HG02973 (cell line): ENCODE results near the gene PTGER3.

Source experiments
- ATAC-seq: cut with Tn5 transposase; IDR thresholded peaks from one replicate; pipeline ENCODE4 v1.9.1; 2021; ENCODE audit warnings: moderate library complexity; ENCODE audit not compliant: unreplicated experiment

The PTGER3 gene

DNA sequence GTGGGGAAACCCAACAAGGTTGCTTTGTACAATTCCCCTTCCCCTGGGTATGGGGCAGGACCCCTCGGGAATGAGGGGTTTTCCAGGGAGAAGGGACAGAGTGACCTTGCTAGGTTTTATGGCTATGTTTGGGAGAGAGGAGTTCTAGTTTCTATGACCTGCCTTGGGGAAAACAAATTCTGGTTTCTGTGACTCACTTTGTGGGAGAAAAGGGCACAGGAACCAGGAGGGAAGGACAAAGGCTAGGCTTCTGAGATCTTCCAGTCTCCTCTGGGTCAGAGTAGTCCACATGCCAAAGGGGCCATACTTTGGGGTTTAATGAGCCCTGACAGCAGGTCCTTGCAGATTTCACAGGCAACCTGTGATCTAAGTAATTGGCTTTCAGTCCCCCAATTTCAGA lies 5.5 kb upstream of the PTGER3 start:
- no peak for ATAC-seq

DNA sequence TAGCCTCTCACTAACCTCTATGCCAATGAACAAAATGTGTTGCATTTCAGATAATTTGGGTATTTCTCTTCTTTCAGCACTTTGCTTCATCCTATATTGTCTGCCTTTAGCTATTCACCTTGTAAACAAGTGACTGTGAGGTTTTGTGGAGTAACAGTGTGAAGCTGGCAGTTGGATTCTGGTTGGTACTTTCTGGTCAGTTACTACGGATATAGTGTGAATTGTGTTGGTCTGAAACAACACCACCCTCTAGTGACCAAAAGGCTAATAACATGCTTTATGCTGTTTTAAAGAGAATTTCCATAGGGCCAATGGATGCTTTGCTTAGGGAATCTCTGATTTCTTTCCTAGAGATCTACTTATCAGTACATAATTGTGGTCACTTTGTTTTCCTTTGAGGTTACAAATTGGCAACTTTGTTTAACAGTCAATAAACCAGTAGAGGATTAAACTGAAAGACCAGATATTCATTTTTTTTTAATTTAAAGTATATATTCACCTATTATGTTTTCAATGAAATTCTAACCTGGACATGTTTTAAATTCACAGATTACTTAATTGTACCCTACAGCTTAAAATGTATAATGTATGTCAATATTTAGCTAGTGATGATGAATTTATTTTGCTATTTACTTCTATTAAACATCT lies 2.5 kb upstream of the PTGER3 start:
- ATAC-seq, result peak; percentile 77

DNA sequence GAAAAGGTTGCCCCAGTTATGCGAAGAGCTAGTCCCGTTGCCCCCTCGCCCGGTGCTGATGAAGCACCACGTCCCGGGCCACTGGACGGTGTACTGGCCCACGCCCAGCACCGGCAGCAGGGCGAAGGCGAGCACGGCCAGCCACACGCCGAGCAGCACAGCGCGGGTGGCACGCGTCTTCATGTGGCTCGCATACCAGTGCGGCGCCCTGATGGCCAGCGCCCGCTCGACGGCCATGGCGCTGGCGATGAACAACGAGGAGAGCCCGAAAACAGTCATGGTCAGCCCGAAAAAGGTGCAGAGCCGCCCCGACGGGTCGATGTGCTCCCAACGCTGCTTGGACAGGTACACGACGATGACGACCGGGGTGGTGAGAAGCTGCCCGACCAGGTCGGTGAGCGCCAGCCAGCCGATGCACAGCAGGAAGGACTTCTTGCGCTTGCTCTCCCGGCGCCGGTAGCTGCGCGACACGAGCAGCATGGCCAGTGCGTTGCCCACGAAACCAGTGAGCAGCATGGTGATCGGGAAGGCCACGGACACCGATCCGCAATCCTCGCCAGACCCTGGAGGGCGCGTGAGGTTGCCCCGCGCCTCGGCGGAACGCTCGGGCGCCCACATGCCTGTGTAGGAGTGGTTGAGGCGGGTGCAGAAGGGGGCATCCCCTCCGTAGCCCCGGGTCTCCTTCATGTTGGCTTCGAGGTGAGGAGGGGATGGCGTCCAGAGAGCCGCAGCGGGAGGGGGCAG lies 553 bp downstream of the PTGER3 start:
- no peak for ATAC-seq

DNA sequence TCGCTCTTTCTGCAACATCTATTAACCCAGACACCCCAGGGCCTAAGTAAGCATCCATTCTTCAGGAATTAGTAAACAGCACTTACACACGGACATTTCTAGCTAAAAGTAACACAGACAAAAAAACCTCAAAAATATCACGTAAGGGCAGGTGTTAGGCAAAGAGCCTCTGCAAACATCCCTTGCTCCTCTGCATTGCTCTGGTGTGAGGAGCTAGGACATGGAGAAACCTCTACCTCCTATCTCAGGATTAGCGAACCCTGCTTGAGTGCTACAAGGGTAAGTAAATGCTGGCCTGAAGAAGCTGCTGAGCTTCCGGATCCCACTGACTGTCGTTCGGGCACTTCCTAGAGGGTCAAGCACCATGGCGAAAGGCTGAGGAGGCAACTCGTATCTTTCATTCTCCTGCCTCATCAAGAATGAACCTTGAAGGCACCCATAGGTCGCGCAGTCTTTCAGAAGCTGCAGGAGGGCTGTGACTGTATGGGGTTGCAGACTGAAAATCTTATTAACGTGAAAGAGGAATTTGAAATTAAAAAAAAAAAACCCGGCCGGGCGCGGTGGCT lies 2.1 kb downstream of the PTGER3 start:
- ATAC-seq, result no peak

DNA sequence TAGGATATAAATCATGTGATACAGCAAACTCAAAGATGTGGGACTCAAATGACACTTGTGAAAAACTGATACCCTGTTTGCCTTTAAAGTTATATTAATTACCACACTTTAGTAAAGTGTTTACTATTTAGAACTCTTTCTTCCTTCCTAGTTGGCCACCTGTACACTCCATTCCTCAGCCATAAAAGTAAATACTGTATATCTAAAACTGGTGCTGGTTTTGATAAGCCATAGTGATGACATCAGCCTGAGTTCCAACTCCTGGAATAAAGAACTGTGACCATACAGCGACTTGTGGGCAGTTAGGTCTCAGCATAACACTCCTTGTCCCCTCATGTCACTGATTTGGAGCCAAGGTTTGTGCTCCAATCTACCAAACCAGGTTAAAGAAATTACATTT lies 2.8 kb downstream of the PTGER3 start:
- ATAC-seq, result no peak

DNA sequence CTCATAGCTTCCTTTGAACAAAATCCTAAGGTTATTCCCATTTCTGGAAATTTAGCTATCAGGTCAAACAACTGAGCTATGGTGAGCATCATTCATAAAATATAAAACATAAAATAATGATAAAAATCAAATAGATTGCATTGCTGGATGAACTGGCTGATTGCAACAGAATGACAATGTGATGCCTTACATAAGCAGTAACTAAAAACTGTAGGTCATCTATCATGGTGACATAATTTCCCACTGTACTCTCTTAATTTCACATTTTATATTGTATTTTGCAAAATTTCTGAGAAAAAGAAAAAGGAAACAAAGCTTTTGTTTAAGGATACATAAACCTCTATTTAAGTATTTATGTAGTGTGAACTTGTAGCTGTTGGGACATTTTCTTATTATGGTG lies 4.6 kb downstream of the PTGER3 start:
- no peak for ATAC-seq

DNA sequence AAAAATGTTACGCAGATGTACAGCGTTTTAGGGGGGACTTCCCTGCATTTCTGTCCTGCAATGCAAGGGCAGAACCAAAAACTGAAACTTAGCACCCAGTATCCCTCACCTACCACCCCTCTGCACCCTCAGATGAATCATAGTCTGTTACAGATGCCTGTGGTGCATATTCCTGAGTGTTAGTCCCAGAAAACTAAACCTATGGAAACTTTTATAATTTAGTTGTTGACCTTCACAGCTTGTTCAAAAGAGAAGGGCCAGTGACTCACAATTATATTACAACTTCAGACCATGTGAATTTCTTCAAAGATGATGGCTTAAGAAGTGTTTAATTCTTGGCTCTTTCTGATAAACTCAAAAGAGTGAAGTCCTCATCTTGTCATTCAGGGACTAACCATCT lies 5.8 kb downstream of the PTGER3 start:
- ATAC-seq, result no peak

DNA sequence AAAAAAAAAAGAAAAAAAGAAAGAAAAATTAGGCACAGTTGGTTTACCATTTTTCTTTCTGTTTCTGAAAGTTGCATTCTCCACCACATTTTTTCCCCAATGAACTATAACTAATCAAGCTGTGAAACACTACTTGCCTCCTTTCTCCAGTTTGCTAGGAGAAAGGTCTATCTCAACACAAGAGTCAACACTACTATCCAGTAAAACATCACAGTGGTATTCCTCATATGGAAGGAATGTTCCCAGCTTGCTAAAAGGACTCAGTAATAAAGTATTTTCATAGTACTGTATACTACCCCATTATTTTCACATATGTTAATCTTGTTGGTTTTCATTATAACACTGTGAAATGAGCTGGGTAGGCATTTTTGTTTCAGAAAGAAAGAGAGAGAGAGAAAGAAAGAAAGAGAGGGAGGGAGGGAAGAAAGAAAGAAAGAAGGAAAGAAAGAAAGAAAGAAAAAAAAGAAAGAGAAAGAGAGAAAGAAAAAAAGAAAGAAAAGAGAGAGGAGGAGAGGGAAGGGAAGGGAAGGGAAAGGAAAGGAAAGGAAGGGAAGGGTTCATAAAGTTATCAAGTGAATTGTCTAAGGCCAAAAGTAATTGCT lies 7.9 kb downstream of the PTGER3 start:
- ATAC-seq, result no peak

DNA sequence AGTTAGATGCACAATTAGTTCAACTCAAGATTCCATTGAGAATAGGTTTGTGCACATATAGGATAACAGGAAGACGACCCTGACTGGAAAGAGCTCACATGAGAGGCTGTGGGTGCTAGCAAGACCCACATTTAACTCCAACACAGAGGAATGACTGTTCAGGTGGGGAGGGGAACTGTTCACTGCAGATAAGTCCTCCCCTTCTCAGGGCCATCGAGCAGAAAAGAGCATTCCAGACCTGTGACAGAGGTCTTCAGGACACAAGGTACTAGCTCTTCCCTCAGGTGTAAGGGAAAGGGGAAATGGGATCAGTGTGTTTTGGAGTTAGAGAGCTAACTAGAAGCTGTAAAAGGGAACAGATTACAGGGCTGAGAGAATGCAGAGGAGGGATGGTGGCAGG lies 8.7 kb downstream of the PTGER3 start:
- no peak for ATAC-seq

DNA sequence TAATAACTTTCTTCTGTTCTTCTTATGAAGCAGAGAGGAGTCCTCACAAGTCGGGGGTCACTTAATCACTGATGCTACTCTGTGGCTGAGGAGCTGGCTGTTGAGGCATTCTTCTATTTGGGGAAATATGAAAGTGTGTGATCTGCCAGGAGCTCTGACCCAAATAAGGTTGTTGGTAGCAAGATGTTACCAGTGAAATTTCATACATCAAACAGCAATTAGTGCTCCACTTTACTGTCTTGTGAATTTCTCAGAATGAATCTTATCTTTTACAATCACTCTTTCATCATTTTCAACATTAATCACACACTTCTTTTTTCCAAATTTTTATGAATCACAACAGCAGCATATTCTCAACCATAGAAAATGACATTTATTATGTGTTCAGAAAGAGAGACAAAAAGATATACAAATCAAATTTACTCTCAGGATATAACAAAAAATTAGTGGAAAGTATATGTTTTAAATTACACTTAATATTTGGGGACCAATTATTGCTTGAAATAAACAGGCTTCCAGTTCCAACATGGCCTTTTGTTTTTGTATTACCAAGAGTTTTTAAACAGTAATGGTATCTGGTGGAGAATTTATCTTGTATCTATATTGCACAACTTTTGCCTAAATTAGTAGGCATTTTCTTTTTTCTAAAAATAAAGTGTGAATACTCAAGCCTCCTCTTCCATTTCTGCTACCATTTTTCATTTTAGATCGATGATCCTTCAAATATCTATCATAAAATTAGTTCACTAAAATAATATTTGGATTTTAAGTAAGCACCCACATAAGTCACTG lies 9.6 kb downstream of the PTGER3 start:
- no peak for ATAC-seq

DNA sequence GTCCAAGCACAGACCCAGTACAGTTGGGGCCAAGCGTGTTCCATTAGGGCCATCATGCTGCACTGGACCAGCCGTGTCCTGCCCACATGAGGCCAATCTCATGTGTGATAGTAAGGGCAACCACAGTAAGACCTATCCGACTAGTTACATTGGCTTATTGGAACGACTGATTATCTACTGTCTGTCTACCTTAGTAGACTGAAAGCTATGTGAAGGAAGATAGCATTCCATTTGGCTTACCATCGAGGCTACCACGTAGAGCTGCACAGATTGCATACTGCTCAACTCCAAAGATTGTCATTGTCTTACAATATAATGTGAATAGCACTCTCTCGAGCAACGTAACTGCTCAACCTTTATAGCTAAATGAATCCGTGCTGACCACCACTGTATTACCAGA lies 10.6 kb downstream of the PTGER3 start:
- ATAC-seq, result no peak

DNA sequence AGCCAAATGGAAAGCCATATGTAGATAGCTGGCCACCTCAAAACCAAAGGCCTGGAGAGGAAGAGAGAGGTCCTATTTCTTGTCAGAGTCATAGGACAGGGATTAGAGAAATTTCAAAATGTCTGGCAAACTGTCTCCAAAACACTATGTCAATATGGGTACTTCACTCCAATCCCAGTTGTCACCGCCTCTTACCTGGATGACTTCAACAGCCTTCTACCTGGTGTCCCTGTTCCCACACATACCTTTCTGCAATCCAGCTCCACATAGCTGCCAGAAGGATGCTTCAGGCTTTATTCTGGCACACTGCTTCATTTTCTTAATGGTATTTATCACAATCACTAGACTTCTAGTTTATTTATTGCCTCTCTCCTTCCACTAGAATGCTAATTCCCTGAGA lies 14.5 kb downstream of the PTGER3 start:
- ATAC-seq, result no peak

DNA sequence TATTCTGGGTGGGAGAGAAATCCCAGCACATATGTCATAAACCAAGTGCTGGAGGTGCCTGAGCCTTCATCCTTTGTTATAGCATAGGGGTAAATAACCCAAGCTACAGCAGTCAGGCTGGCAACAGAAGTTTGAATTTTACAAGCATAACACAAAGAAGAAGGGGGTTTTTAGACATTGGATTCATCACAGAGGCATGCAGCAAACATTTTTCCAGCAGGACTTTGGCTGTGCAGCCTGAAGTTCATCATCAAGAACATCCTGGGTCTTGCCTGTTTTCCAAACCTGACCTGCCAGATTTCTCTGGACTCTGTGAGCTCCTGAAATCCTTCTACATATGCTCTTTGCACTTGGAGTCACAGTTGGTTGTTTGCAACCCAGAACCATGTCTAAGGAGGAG lies 16.2 kb downstream of the PTGER3 start:
- no peak for ATAC-seq

DNA sequence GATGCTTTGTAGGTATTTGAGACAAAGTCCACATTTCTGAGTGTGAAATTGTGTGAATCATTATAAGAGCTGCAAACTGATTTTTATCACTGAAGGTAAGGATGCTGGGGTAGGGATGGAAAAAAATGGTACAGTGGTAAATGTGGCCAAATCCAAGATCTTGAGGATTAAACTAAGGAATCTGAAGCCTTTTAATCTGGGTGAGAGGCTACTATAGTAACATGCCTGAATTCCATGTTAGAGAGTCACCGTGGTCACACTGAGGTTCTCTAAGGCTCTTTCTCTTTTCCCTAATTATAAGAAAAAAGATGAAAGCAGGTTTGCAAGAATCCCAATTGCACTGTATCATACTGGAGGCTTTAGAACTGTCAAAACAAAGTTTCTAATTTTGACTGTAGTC lies 17.6 kb downstream of the PTGER3 start:
- ATAC-seq, result no peak

DNA sequence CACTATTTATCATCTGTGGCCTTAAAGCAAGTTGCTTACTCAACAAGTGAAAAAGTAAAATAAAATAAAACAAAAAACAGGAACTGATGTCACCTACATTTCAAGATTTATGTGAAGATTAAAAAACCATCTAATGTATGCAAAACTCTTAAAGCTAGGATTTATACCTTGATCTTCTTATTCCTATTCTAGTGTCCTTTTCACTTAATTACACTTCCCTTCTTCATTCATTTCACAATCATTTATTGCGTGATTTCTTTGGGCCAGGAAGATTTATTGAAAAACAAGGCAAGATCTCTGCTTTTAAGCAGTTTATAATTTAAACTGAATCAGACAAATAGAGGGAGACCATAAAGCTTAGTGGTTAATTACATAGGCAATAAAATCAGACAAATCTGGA lies 18.6 kb downstream of the PTGER3 start:
- no peak for ATAC-seq

DNA sequence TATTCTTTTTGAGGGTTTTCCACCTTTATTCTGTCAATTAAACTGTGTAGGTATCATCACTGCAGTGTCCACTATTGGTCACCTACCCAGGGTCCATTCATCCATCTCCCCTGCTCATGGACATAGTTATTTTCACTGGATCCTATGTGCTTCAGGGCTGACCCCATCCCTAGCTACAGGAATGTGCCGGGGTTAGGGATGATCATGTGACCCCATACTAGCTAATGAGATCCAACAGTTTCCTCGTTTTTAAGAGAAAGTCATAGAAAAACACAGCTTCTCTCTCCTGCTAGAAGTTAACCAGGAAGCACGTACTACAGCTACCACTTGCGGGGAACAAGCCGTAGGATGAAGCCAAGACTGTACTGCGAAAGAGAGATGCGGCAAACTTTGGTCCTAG lies 19.6 kb downstream of the PTGER3 start:
- ATAC-seq, result no peak

DNA sequence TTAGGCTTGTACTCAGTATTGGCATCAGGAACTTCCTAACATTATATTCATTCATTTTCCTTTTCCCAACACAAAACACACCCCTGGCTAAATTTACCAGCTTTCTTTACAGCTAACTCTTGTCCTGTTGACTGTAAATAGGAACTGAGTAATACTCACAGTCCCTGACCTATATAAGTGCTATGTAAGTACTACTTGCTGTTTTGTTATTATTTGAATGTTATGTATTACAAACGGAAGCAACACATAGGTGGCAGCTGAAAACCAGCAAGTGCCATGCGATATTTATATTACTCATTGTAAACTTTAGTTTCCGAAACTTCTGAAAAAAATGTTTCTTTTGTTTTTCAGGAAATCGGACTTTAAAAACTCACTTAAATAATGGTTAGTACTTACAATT lies 21.5 kb downstream of the PTGER3 start:
- ATAC-seq, result no peak

DNA sequence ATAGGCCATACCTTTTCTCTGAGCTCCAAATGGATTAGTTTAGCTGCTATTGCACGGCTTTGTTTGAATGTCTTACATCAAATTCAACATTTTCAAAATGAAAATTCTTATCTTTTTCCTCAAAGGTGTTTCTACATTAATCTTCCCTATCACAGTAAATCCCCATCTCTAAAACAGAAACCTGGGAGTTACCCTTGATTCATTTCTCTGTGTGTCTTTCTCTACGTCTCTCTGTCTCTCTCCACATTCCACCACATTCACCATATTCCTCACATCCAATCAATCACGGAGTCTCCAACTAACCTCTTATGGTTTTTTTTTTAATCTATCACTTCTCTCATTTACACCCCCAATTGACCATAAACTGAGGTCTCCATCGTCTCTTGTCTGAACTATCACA lies 24.1 kb downstream of the PTGER3 start:
- no peak for ATAC-seq

DNA sequence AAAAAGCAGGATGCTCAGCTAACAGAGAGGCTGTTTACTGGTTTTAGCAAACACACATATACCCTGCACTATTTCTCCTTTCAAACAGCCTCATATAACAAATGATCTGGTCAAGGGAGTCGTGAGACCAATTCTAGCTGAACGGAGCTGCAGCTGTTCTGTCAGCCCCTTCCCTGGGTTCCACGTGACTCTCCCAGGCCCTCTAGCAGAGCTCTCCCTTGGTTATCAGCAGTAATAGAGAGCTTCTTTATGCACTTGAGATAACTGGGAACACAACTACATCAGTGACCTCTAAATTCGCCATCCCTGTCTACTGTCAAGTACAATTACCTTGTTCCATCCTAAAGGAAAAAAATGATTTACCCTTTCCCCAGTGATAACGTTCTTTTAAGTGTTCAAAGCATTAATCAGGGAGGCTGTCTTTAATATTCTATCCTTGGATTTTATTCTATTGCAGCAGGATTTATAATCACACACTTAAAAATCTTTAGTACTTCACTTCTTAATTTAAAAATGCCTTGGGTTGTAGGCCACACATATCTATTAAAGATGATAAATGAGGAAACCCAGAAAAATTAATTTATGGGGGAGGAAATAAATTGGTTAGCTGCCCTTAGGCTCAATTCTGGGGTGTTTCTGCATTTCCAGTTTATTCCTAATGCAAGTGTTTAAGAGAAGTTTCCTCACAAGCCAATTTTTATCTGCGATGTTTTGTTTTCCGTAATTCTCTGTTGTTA lies 28.2 kb downstream of the PTGER3 start:
- no peak for ATAC-seq

DNA sequence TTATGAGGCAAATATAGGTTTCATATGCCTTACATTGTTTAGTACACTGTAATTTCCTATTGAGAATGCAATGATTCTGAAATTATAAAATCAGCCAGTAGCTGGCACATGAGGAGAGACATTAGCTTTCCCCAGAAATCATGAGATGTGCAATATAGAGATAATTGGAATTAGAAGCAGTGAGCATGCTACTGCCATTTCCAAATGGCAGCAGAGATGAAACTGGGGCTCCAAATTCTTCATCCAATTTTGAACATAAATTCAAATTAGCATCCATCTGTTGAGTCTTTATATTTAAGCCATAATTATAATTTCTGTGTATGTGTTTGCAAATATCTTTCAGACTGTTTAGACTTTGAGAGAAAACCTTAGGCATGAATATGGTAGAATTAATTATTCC lies 28.8 kb downstream of the PTGER3 start:
- ATAC-seq, result no peak

DNA sequence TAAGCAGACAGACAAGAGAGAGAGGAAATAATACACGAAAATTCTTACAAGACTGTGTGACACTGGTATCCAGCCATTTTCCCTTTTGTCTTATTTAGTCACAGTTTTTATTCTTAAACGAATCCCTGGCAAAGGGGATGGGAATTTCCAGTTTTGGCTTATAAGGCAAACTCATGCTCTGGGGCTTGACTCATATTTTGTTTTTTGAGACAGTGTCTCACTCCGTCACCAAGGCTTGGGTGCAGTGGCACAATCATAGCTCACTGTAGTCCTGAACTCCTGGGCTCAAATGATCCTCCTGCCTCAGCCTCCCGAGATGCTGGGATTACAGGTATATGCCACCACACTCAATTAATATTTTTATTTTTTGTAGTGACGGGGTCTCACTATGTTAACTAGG lies 31.9 kb downstream of the PTGER3 start:
- no peak for ATAC-seq
